H9 (cell line): ENCODE measurements around the gene HSD3B1. TPM values are rescaled to one million over a fixed set of nuclear protein-coding genes. Genes with fewer than 3 reads are reported as not detected.

Source experiments
- DNase-seq: peaks from one replicate; pipeline ENCODE4 v3.0.0-alpha.2; 2017
- H2AFZ ChIP-seq: one replicate; pipeline ENCODE4 v1.6.1; 2013; ENCODE audit warnings: mild to moderate bottlenecking, low read length, control low read depth, moderate library complexity
- H2AK5ac ChIP-seq: 2 replicates; pipeline ENCODE4 v1.6.1; 2013; ENCODE audit warnings: low read length, control low read depth, mixed read lengths; ENCODE audit not compliant: insufficient read length
- H2BK120ac ChIP-seq: one replicate; pipeline ENCODE4 v1.6.1; 2013; ENCODE audit warnings: low read depth, mild to moderate bottlenecking, low read length, control low read depth, inconsistent platforms; ENCODE audit not compliant: poor library complexity, severe bottlenecking
- H2BK12ac ChIP-seq: 2 replicates; pipeline ENCODE4 v1.6.1; 2013; ENCODE audit warnings: low read length, control low read depth, mixed read lengths, low read depth; ENCODE audit not compliant: insufficient read length
- H2BK15ac ChIP-seq: 2 replicates; pipeline ENCODE4 v1.6.1; 2013; ENCODE audit warnings: low read depth, low read length, control low read depth
- H2BK20ac ChIP-seq: one replicate; pipeline ENCODE4 v1.6.1; 2013; ENCODE audit warnings: low read depth, mild to moderate bottlenecking, low read length, control low read depth, inconsistent platforms; ENCODE audit not compliant: poor library complexity, severe bottlenecking
- H2BK5ac ChIP-seq: 2 replicates; pipeline ENCODE4 v1.6.1; 2013; ENCODE audit warnings: low read length, control low read depth, mixed read lengths; ENCODE audit not compliant: insufficient read length
- H3K14ac ChIP-seq: 2 replicates; pipeline ENCODE4 v1.6.1; 2013; ENCODE audit warnings: low read length, control low read depth; ENCODE audit not compliant: insufficient read depth
- H3K18ac ChIP-seq: 2 replicates; pipeline ENCODE4 v1.6.1; 2013; ENCODE audit warnings: low read depth, mild to moderate bottlenecking, mixed read lengths, low read length, control low read depth; ENCODE audit not compliant: insufficient read length
- H3K23ac ChIP-seq: 2 replicates; pipeline ENCODE4 v1.6.1; 2013; ENCODE audit warnings: low read length, control low read depth, mixed read lengths, low read depth; ENCODE audit not compliant: insufficient read length
- H3K23me2 ChIP-seq: 2 replicates; pipeline ENCODE4 v1.6.1; 2013; ENCODE audit warnings: low read depth, mild to moderate bottlenecking, mixed read lengths, low read length, control low read depth; ENCODE audit not compliant: insufficient read length, poor library complexity, severe bottlenecking
- H3K27ac ChIP-seq: 2 replicates; pipeline ENCODE4 v1.5.1; 2013; ENCODE audit warnings: low read length, control low read depth, mixed read lengths, low read depth; ENCODE audit not compliant: insufficient read length
- H3K27me3 ChIP-seq: 2 replicates; pipeline ENCODE4 v1.6.1; 2013; ENCODE audit warnings: low read length, control low read depth, inconsistent platforms; ENCODE audit not compliant: insufficient read depth
- H3K4ac ChIP-seq: 2 replicates; pipeline ENCODE4 v1.6.1; 2013; ENCODE audit warnings: low read depth, mild to moderate bottlenecking, control low read depth, inconsistent platforms, low read length, moderate library complexity
- H3K4me1 ChIP-seq: 2 replicates; pipeline ENCODE4 v1.6.1; 2013; ENCODE audit warnings: low read length, control low read depth, inconsistent platforms; ENCODE audit not compliant: insufficient read depth
- H3K4me2 ChIP-seq: 2 replicates; pipeline ENCODE4 v1.6.1; 2013; ENCODE audit warnings: low read length, control low read depth, mixed read lengths; ENCODE audit not compliant: insufficient read length, insufficient read depth
- H3K56ac ChIP-seq: 2 replicates; pipeline ENCODE4 v1.6.1; 2013; ENCODE audit warnings: low read depth, mild to moderate bottlenecking, mixed read lengths, low read length, control low read depth; ENCODE audit not compliant: insufficient read length
- H3K79me1 ChIP-seq: 2 replicates; pipeline ENCODE4 v1.6.1; 2013; ENCODE audit warnings: low read depth, mild to moderate bottlenecking, moderate library complexity, low read length, control low read depth, inconsistent platforms; ENCODE audit not compliant: insufficient read depth, poor library complexity, severe bottlenecking
- H3K79me2 ChIP-seq: 2 replicates; pipeline ENCODE4 v1.6.1; 2013; ENCODE audit warnings: low read length, control low read depth, inconsistent platforms; ENCODE audit not compliant: insufficient read depth
- H3K9ac ChIP-seq: 2 replicates; pipeline ENCODE4 v1.6.1; 2013; ENCODE audit warnings: low read length, control low read depth, mixed read lengths; ENCODE audit not compliant: insufficient read length; ENCODE audit errors: extremely low read depth
- H3K9me3 ChIP-seq: one replicate; pipeline ENCODE4 v1.6.1; 2013; ENCODE audit warnings: low read depth, low read length, inconsistent platforms; ENCODE audit not compliant: control insufficient read depth
- H3T11ph ChIP-seq: one replicate; pipeline ENCODE4 v1.6.1; 2013; ENCODE audit warnings: mild to moderate bottlenecking, low read length, control low read depth, inconsistent platforms
- H4K20me1 ChIP-seq: one replicate; pipeline ENCODE4 v1.6.1; 2013; ENCODE audit not compliant: control insufficient read depth, insufficient read length, insufficient read depth
- H4K5ac ChIP-seq: 2 replicates; pipeline ENCODE4 v1.6.1; 2013; ENCODE audit warnings: low read depth, mild to moderate bottlenecking, mixed read lengths, low read length, control low read depth; ENCODE audit not compliant: insufficient read length
- H4K8ac ChIP-seq: replicated peaks from 2 replicates; pipeline ENCODE4 v1.6.1; 2013; ENCODE audit warnings: low read length, control low read depth, mixed read lengths, low read depth; ENCODE audit not compliant: insufficient read length
- H4K91ac ChIP-seq: 2 replicates; pipeline ENCODE4 v1.6.1; 2013; ENCODE audit warnings: low read depth, mild to moderate bottlenecking, moderate library complexity, mixed read lengths, low read length, control low read depth; ENCODE audit not compliant: insufficient read length
- H3K27ac Mint-ChIP-seq, 3 experiments: 2 replicates in 2 of 3; 3 replicates in 1 of 3; pipeline ENCODE4 v1.8.0; 2020 to 2021; ENCODE audit warnings: mixed read lengths in 3 of 3, mild to moderate bottlenecking in 1 of 3, moderate library complexity in 1 of 3
- H3K27me3 Mint-ChIP-seq: 2 replicates; pipeline ENCODE4 v1.8.0; 2021; ENCODE audit warnings: low read depth, mild to moderate bottlenecking, moderate library complexity, mixed read lengths
- H3K36me3 Mint-ChIP-seq, 3 experiments: 2 replicates in 2 of 3; 3 replicates in 1 of 3; pipeline ENCODE4 v1.8.0; 2020 to 2021; ENCODE audit warnings: low read depth in 3 of 3, mixed read lengths in 3 of 3; ENCODE audit not compliant: insufficient read depth in 1 of 3
- H3K4me1 Mint-ChIP-seq, 2 experiments: 2 replicates each; pipeline ENCODE4 v1.8.0; 2020; ENCODE audit warnings: mixed read lengths in 2 of 2
- H3K4me3 Mint-ChIP-seq, 2 experiments: 2 replicates in 1 of 2; 3 replicates in 1 of 2; pipeline ENCODE4 v1.8.0; 2020 to 2021; ENCODE audit warnings: mild to moderate bottlenecking in 2 of 2, mixed read lengths in 2 of 2, moderate library complexity in 1 of 2
- H3K9me3 Mint-ChIP-seq, 2 experiments: 2 replicates in 1 of 2; 3 replicates in 1 of 2; pipeline ENCODE4 v1.8.0; 2020; ENCODE audit warnings: mild to moderate bottlenecking in 2 of 2, mixed read lengths in 2 of 2, moderate library complexity in 1 of 2
- WGBS: extraction: QIAGEN DNeasy Blood & Tissue Kit; methylation state at CpG from one replicate; pipeline ENCODE4 v1.1.7; 2013; ENCODE audit warnings: missing lambda C conversion rate, low lambda C conversion rate, mixed read lengths; ENCODE audit not compliant: insufficient read length; ENCODE audit errors: extremely low coverage; 5-methylcytosine and 5-hydroxymethylcytosine counted together
- total RNA-seq: library from RNA; stranded (reverse); gene quantifications from 2 replicates; pipeline ENCODE4 v1.2.1, GENCODE V29; 2021
- TF ChIP-seq, protein P1 (sequence below): fragments of 200-600 bp; sonication (generic); conservative IDR thresholded peaks from 3 replicates; pipeline ENCODE4 v1.8.0; 2021; ENCODE audit warnings: antibody characterized with exemption, mild to moderate bottlenecking

The HSD3B1 gene
- total RNA-seq, 1 experiment from 2014 or later, result not detected

GRCh38 chr1:119537966-119538365 is 31.0 kb downstream of the HSD3B1 start:
- Histone ChIP-seq H3K79me2 (no peaks in the 10 kb centered on the region), H3K4me2 (no peak overlapping the region), H3K27me3 (no peaks in the 10 kb centered on the region), H2BK120ac (no peak overlapping the region), H2BK5ac (no peak overlapping the region), H3K79me1 (no peaks in the 10 kb centered on the region), H4K91ac (no peak overlapping the region), H2AFZ (no peak overlapping the region), H4K5ac (no peak overlapping the region), H3K27ac (no peak overlapping the region), H2BK12ac (no peak overlapping the region), H3K4me1 (no peaks in the 10 kb centered on the region), H4K20me1 (no peaks in the 10 kb centered on the region), H3K23ac (no peak overlapping the region), H3K56ac (no peak overlapping the region), H3K4ac (no peak overlapping the region), H2BK20ac (no peak overlapping the region), H4K8ac (no peak overlapping the region), H3K14ac (no peak overlapping the region), H3T11ph (no peak overlapping the region), H3K18ac (no peak overlapping the region), H2BK15ac (no peak overlapping the region), H3K9me3 (no peaks in the 10 kb centered on the region), H2AK5ac (no peak overlapping the region), H3K23me2 (no peaks in the 10 kb centered on the region), H3K9ac (no peak overlapping the region)
- H3K36me3 Mint-ChIP-seq, result no peaks in the 10 kb centered on the region
- peaks cover 9% of the 10 kb centered on the region for H3K27me3 Mint-ChIP-seq
- H3K4me3 Mint-ChIP-seq, result no peak overlapping the region
- H3K9me3 Mint-ChIP-seq, result no peaks in the 10 kb centered on the region
- TF ChIP-seq, protein P1, sequence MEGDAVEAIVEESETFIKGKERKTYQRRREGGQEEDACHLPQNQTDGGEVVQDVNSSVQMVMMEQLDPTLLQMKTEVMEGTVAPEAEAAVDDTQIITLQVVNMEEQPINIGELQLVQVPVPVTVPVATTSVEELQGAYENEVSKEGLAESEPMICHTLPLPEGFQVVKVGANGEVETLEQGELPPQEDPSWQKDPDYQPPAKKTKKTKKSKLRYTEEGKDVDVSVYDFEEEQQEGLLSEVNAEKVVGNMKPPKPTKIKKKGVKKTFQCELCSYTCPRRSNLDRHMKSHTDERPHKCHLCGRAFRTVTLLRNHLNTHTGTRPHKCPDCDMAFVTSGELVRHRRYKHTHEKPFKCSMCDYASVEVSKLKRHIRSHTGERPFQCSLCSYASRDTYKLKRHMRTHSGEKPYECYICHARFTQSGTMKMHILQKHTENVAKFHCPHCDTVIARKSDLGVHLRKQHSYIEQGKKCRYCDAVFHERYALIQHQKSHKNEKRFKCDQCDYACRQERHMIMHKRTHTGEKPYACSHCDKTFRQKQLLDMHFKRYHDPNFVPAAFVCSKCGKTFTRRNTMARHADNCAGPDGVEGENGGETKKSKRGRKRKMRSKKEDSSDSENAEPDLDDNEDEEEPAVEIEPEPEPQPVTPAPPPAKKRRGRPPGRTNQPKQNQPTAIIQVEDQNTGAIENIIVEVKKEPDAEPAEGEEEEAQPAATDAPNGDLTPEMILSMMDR, result no peak
- no CpG with 5 or more reads among the region's 3 CpGs for WGBS
- DNase-seq, result no peak
- H3K4me1 Mint-ChIP-seq, result no peaks in the 10 kb centered on the region
- H3K27ac Mint-ChIP-seq, result no peak overlapping the region
